GM10266 (cell line): Measurements from ENCODE around the gene FADS6.

Experiments used
- DNase-seq: peaks from one replicate; pipeline ENCODE4 v3.0.0; 2012; ENCODE audit errors: extremely low spot score
- TF ChIP-seq, protein P1 (sequence below): IDR thresholded peaks from 2 replicates; pipeline ENCODE4 v1.5.1; 2012; ENCODE audit warnings: mild to moderate bottlenecking, low read depth; ENCODE audit not compliant: control insufficient read depth, insufficient read depth; ENCODE audit errors: missing control alignments

FADS6 gene

DNA sequence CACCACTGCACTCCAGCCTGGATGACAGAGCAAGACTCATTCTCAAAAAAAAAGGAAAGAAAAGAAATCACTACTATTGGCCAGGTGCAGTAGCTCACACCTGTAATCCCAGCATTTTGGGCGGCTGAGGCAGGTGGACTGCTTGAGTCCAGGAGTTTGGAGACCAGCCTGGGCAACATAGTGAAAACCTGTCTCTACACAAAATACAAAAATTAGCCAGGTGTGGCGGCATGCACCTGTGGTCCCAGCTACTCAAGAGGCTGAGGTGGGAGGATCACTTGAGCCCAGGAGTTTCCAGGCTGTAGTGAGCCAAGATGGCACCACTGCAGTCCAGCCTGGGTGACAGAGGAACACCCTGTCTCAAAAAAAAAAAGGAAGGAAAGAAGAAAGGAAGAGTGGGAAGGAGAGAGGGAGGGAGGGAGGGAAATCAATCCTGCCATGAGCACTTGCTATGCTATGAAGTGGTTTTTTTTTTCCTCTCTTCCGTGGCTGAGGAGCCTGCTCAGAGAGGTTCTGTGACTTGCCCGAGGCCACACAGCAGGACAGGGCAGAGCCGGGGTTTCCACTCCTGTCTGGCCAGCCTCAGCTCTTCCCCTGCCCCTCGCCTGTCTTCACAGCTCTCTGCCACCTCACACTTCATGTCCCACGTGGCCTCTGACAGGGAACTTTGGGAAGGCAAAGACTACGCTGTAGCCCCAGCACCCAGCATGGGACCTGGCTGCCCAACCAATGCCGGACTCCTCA lies 44.6 kb downstream of the FADS6 start:
- DNase-seq, result no peak

DNA sequence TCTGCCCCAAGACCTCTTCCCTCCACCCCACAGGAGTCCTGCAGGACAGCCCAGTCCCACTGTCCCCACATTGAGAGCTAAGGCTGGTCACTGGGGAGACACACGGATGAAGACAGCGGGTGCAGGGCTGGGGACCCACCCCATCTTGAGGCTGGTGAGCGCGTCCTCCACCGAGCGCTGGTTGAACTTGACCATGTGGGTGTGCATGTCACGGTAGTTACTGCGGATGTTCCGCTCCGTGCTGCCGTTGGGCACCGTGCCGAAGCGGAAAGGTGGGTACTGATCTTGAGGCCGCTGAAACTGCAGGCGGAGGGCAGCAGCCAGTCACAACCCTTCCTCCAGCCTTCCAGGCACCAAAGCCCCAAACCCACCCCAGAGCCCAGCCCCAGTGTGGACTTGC lies 46.8 kb downstream of the FADS6 start:
- TF ChIP-seq, protein P1, sequence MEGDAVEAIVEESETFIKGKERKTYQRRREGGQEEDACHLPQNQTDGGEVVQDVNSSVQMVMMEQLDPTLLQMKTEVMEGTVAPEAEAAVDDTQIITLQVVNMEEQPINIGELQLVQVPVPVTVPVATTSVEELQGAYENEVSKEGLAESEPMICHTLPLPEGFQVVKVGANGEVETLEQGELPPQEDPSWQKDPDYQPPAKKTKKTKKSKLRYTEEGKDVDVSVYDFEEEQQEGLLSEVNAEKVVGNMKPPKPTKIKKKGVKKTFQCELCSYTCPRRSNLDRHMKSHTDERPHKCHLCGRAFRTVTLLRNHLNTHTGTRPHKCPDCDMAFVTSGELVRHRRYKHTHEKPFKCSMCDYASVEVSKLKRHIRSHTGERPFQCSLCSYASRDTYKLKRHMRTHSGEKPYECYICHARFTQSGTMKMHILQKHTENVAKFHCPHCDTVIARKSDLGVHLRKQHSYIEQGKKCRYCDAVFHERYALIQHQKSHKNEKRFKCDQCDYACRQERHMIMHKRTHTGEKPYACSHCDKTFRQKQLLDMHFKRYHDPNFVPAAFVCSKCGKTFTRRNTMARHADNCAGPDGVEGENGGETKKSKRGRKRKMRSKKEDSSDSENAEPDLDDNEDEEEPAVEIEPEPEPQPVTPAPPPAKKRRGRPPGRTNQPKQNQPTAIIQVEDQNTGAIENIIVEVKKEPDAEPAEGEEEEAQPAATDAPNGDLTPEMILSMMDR, result no peak

More for the DNA sequence above, 44.6 kb downstream of the FADS6 start:
- TF ChIP-seq, protein P1, result no peak

DNA sequence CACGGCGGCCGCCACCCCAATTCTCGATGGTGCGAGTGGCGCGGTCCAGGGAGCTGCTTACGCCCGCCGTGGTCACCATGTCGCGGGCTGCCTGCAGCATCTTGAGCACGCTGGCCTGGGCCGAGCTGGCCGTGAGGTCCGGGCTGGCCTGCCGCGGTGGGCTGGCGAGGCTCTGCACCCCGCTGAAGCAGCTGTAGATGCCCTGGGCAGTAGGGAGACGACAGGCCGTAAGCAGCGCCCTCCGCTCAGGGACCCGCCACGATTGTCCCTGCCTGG lies 50.1 kb downstream of the FADS6 start:
- TF ChIP-seq, protein P1, result no peak
- DNase-seq, result no peak

More for the DNA sequence above, 46.8 kb downstream of the FADS6 start:
- no peak for DNase-seq

DNA sequence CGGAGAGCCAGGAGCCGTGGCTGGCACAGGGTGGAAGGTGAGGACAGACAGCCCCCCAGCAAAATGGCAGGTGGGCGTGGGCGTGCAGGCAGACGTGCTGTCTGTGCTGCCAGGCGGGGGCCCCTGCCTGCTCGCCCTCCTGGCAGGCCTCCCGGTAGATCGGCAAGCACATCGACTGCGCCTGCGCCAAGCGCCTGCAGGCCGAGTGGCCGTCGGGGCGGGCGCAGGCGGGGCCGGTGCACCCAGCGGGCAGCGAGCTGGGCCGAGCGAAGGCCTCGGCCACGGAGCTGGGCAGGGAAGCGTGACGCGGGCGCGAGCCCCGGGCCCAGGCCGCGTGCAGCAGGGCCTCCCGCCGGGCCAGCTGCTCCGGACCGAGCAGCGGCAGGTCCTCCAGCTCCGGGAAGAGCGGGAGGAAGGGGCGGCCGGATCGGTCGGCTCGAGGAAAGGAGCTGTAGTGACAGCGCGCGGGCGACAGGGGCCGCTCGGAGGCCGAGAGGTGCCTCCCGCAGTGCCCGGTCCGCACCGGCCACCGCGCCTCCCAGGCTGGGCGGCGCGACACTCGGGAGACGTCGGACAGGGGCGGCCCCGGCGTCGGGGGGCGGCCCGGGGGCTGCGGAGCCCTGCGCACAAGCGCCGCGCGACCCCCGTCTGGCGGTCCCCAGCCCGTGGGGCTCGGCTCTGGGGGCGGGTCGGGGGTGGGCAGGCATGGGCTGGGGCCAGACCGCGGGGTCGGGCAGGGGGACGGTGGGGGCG lies 50.7 kb downstream of the FADS6 start:
- peak; percentile 84 for DNase-seq

DNA sequence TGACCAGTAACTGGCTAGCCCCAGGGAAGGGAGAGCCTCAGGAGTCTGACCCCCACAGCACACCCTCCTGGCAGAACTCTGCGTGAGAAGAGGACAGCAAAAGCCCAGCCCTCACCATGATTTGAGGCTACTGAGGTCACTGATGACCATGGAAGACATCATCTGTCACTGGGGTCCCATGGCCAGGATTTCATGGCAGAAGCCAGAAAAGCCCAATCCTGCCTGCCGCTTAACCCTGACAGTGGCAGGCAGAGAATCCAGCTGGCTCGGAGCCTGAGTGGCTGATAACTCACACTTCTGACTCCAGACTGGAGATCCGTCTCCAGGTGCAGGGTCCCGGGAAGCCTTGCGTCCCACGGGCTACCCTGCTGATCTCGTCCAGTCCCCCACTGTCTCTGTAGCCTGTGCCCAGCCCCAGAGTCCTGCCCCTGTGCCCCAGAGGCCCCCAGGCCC lies 51.3 kb downstream of the FADS6 start:
- no peak for DNase-seq
- TF ChIP-seq, protein P1, result no peak

More for the DNA sequence above, 50.7 kb downstream of the FADS6 start:
- TF ChIP-seq, protein P1, result peak; percentile 50

- no peak for DNase-seq
- TF ChIP-seq, protein P1, result no peak
Observed at GRCh38 chr17:74840989-74841666, 52.3 kb downstream of the FADS6 start.
